GM12878 (cell line): Measurements from ENCODE around the gene GNAI2. TPM values are rescaled to one million over a fixed set of nuclear protein-coding genes. Genes with fewer than 3 reads are reported as not detected.

Experiments used
- BCL11A ChIP-seq: IDR thresholded peaks from 2 replicates; pipeline ENCODE4 v1.6.1; 2011; ENCODE audit warnings: low read depth, low read length
- BMI1 ChIP-seq: fragments of 450-650 bp; IDR thresholded peaks from 2 replicates; pipeline ENCODE4 v1.6.1; 2016; ENCODE audit warnings: mild to moderate bottlenecking, moderate library complexity, borderline replicate concordance
- BRCA1 ChIP-seq: IDR thresholded peaks from 2 replicates; pipeline ENCODE4 v1.6.1; 2011; ENCODE audit warnings: low read depth, low read length, improper control_type of control experiment
- CHD4 ChIP-seq: fragments of 200-600 bp; sonication (generic); IDR thresholded peaks from 2 replicates; pipeline ENCODE4 v1.6.1; 2016; ENCODE audit warnings: mild to moderate bottlenecking
- ESRRA ChIP-seq: IDR thresholded peaks from 2 replicates; pipeline ENCODE4 v1.6.1; 2012; ENCODE audit warnings: mild to moderate bottlenecking, low read length, improper control_type of control experiment
- FOXK2 ChIP-seq: fragments of 450-650 bp; IDR thresholded peaks from 2 replicates; pipeline ENCODE4 v1.6.1; 2017; ENCODE audit warnings: mild to moderate bottlenecking, moderate library complexity
- FOXM1 ChIP-seq: IDR thresholded peaks from 2 replicates; pipeline ENCODE4 v1.6.1; 2012; ENCODE audit warnings: low read depth, mild to moderate bottlenecking, inconsistent platforms, low read length, moderate library complexity
- IRF4 ChIP-seq: IDR thresholded peaks from 2 replicates; pipeline ENCODE4 v1.6.1; 2011; ENCODE audit warnings: low read depth, low read length
- JUND ChIP-seq: IDR thresholded peaks from 2 replicates; pipeline ENCODE4 v1.6.1; 2012; ENCODE audit warnings: low read depth, mild to moderate bottlenecking, low read length, improper control_type of control experiment, moderate library complexity
- MEF2A ChIP-seq: IDR thresholded peaks from 2 replicates; pipeline ENCODE4 v1.6.1; 2011; ENCODE audit warnings: low read depth, mild to moderate bottlenecking, low read length, moderate library complexity; ENCODE audit not compliant: insufficient read depth
- MTA2 ChIP-seq: fragments of 450-650 bp; IDR thresholded peaks from 2 replicates; pipeline ENCODE4 v1.6.1; 2016; ENCODE audit warnings: low read depth, mild to moderate bottlenecking, moderate library complexity
- NFIC ChIP-seq: IDR thresholded peaks from 2 replicates; pipeline ENCODE4 v1.6.1; 2012; ENCODE audit warnings: low read depth, mild to moderate bottlenecking, inconsistent platforms, low read length, moderate library complexity
- NFXL1 ChIP-seq: fragments of 450-650 bp; IDR thresholded peaks from 2 replicates; pipeline ENCODE4 v1.6.1; 2017; ENCODE audit warnings: antibody characterized with exemption, mild to moderate bottlenecking, borderline replicate concordance
- NFYA ChIP-seq: IDR thresholded peaks from 2 replicates; pipeline ENCODE4 v1.6.1; 2011; ENCODE audit warnings: low read depth, mild to moderate bottlenecking, low read length, improper control_type of control experiment, borderline replicate concordance
- NR2C1 ChIP-seq: fragments of 450-650 bp; IDR thresholded peaks from 2 replicates; pipeline ENCODE4 v1.6.1; 2017; ENCODE audit warnings: antibody characterized with exemption, mild to moderate bottlenecking, moderate library complexity
- PAX5 ChIP-seq: IDR thresholded peaks from 2 replicates; pipeline ENCODE4 v1.6.1; 2011; ENCODE audit warnings: low read depth, low read length, borderline replicate concordance
- POLR2AphosphoS5 ChIP-seq: IDR thresholded peaks from 2 replicates; pipeline ENCODE4 v1.6.1; 2011; ENCODE audit warnings: mild to moderate bottlenecking, low read length, inconsistent platforms
- RBBP5 ChIP-seq: fragments of 200-600 bp; sonication (generic); conservative IDR thresholded peaks from 2 replicates; pipeline ENCODE4 v1.6.1; 2016
- RCOR1 ChIP-seq: conservative IDR thresholded peaks from 2 replicates; pipeline ENCODE4 v1.6.1; 2012; ENCODE audit warnings: low read depth, low read length, improper control_type of control experiment
- RELA ChIP-seq: fragments of 450-650 bp; IDR thresholded peaks from 2 replicates; pipeline ENCODE4 v1.8.0; 2014; ENCODE audit warnings: borderline replicate concordance; ENCODE audit not compliant: partially characterized antibody
- SMARCA5 ChIP-seq: fragments of 450-650 bp; IDR thresholded peaks from 2 replicates; pipeline ENCODE4 v1.6.1; 2017; ENCODE audit warnings: mild to moderate bottlenecking
- SMC3 ChIP-seq: IDR thresholded peaks from 2 replicates; pipeline ENCODE4 v1.6.1; 2011; ENCODE audit warnings: low read length, improper control_type of control experiment, borderline replicate concordance
- SUPT20H ChIP-seq: IDR thresholded peaks from 2 replicates; pipeline ENCODE4 v1.6.1; 2011; ENCODE audit warnings: low read depth, mild to moderate bottlenecking, low read length, moderate library complexity, borderline replicate concordance; ENCODE audit not compliant: control insufficient read depth
- SUZ12 ChIP-seq: fragments of 200-600 bp; sonication (generic); IDR thresholded peaks from one replicate; pipeline ENCODE4 v1.6.1; 2018; ENCODE audit warnings: antibody characterized with exemption, mild to moderate bottlenecking; ENCODE audit not compliant: unreplicated experiment
- ZBED1 ChIP-seq: IDR thresholded peaks from 2 replicates; pipeline ENCODE4 v1.6.1; 2016; ENCODE audit warnings: borderline replicate concordance
- ZNF207 ChIP-seq: fragments of 450-650 bp; IDR thresholded peaks from 2 replicates; pipeline ENCODE4 v1.6.1; 2014; ENCODE audit warnings: antibody characterized with exemption, mild to moderate bottlenecking, borderline replicate concordance
- ZNF384 ChIP-seq: IDR thresholded peaks from 2 replicates; pipeline ENCODE4 v1.6.1; 2012; ENCODE audit warnings: low read depth, mild to moderate bottlenecking, low read length, improper control_type of control experiment, borderline replicate concordance
- ZZZ3 ChIP-seq: IDR thresholded peaks from 2 replicates; pipeline ENCODE4 v1.6.1; 2011; ENCODE audit warnings: low read depth; ENCODE audit not compliant: control insufficient read depth, insufficient read length
- polyA plus RNA-seq, 11 experiments: library from polyadenylated mRNA; depleted of rRNA in 4 of 11; unstranded in 6 of 11; stranded (reverse) in 5 of 11; fragments of >200 nt; fragmentation: Nextera tagmentation in 4 of 11; fragmentation: Illumina TruSeq in 1 of 11; extraction: Ambion mirVana in 4 of 11; extraction: Trizol in 1 of 11; gene quantifications; 1 replicate in 1 of 11; 2 replicates in 10 of 11; pipeline versions ENCODE4 v1.2.1 to v1.2.3, GENCODE V29; 2011 to 2016; ENCODE audit warnings: inconsistent platforms in 2 of 11, missing spikeins in 2 of 11, low read depth in 1 of 11
- total RNA-seq, 4 experiments: library from RNA; depleted of rRNA in 3 of 4; stranded (reverse); fragments of >200 nt in 3 of 4; fragmentation: Illumina TruSeq in 1 of 4; extraction: Trizol in 1 of 4; gene quantifications; 2 replicates each; pipeline versions ENCODE4 v1.2.1 to v1.2.3, GENCODE V29; 2013 to 2021
- TF ChIP-seq, protein P1 (sequence below): IDR thresholded peaks from 2 replicates; pipeline ENCODE4 v1.6.1; 2012; ENCODE audit warnings: low read depth, low read length, improper control_type of control experiment

Gene GNAI2
- total and polyA plus RNA-seq, 10 of the 15 experiments (the other 5 are each of a cell fraction or from before 2014, with no cell fraction given) = 5.0 to 346 (median 237) TPM

DNA sequence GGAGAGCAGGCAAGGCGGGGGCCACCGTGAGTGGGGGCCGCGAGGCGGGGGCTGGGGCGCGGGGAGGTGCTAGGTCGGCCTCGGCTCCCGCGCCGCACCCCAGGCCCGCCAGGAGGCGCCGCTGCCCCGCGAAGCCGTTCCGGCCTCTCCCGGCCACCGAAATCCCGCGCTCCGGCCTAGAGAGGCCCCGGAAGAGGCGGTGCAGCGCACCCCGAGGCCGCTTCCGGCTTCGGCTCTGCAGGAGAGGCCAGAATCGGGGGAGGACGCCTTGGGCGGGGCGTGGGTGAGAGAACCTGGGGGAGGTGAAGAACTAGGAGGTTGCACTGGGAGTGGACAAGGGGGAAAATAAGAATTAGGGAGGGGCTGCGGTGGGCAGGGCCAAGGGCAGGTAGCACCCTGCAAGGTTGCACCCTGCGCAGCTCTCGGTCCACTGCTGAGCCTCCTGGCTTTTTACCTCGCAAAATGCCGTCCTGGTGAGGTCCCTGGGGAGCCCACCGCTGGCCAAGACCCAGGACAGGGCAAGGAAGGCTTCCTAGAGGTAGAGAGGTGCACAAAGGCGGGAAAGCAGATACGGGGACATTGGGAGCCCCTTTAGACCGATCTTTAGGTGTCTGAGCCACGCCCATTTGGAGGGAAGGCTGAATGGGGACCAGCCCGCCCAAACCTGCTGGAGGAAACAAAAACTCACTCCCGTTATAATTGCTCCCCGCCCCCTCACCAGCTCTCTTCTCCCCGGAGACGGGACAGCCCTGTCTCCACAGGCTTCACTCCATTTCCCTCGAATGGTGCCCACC, 8.4 kb upstream of the GNAI2 start (continued):
- peak; percentile 66; the same call in 1 of the 2 replicates for TF ChIP-seq POLR2AphosphoS5
- no peak for TF ChIP-seq RELA
- TF ChIP-seq ZBED1 = no peak
- TF ChIP-seq JUND = no peak
- TF ChIP-seq FOXM1 = no peak
- peak; percentile 12; the same call in 1 of the 2 replicates for TF ChIP-seq ESRRA
- TF ChIP-seq FOXK2 = no peak
- no peak for TF ChIP-seq ZZZ3
- TF ChIP-seq ZNF384 = no peak; the same call in 1 of the 2 replicates
- TF ChIP-seq CHD4 = no peak
- TF ChIP-seq RBBP5 = no peak
- peak; percentile 13; the same call in 1 of the 2 replicates for TF ChIP-seq PAX5
- no peak for TF ChIP-seq IRF4
- TF ChIP-seq NFIC = no peak
- TF ChIP-seq MTA2 = peak; percentile 27; the same call in 1 of the 2 replicates
- no peak for TF ChIP-seq NFXL1
- TF ChIP-seq BRCA1 = no peak
- TF ChIP-seq NFYA = no peak
- peak; percentile 90 for TF ChIP-seq SMC3
- no peak for TF ChIP-seq RCOR1
- no peak for TF ChIP-seq SUPT20H
- no peak for TF ChIP-seq SUZ12
- no peak for TF ChIP-seq BMI1
- TF ChIP-seq NR2C1 = peak; percentile 62; the same call in 1 of the 2 replicates
- no peak for TF ChIP-seq BCL11A
- peak; percentile 60; the same call in 1 of the 2 replicates for TF ChIP-seq ZNF207
- peak; percentile 84; the same call in 1 of the 2 replicates for TF ChIP-seq SMARCA5
- TF ChIP-seq, protein P1, sequence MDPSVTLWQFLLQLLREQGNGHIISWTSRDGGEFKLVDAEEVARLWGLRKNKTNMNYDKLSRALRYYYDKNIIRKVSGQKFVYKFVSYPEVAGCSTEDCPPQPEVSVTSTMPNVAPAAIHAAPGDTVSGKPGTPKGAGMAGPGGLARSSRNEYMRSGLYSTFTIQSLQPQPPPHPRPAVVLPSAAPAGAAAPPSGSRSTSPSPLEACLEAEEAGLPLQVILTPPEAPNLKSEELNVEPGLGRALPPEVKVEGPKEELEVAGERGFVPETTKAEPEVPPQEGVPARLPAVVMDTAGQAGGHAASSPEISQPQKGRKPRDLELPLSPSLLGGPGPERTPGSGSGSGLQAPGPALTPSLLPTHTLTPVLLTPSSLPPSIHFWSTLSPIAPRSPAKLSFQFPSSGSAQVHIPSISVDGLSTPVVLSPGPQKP = peak; percentile 90
- TF ChIP-seq MEF2A = peak; percentile 76; the same call in 1 of the 2 replicates
